Tibial nerve (tissue), 4 donors: ENCODE results near the gene SNX32. TPM values are rescaled to one million over a fixed set of nuclear protein-coding genes. Genes with fewer than 3 reads are reported as not detected.

Source experiments
- DNase-seq, 2 donors: peaks; one replicate each; pipeline ENCODE4 v3.0.0-alpha.2; 2019; ENCODE audit warnings: low spot score in 2 of 2
- H3K27ac ChIP-seq, 4 donors: fragments of 200-600 bp; sonication (generic) in 3 of 4; one replicate each; pipeline ENCODE4 v1.5.1; 2017 to 2019; ENCODE audit warnings: mild to moderate bottlenecking in 1 of 4
- H3K27me3 ChIP-seq, 2 donors: fragments of 200-600 bp; sonication (generic) in 1 of 2; one replicate each; pipeline versions ENCODE4 v1.5.1 to v1.6.0; 2017 to 2019
- H3K36me3 ChIP-seq, 3 donors: fragments of 200-600 bp; sonication (generic); one replicate each; pipeline ENCODE4 v1.5.1; 2018 to 2019
- H3K4me1 ChIP-seq, 4 donors: fragments of 200-600 bp; sonication (generic) in 3 of 4; one replicate each; pipeline ENCODE4 v1.5.1; 2017 to 2019
- H3K4me3 ChIP-seq, 4 donors: fragments of 200-600 bp; sonication (generic) in 3 of 4; one replicate each; pipeline ENCODE4 v1.5.1; 2017 to 2019; ENCODE audit warnings: mild to moderate bottlenecking in 1 of 4, moderate library complexity in 1 of 4
- H3K9me3 ChIP-seq, 4 donors: fragments of 200-600 bp; sonication (generic) in 3 of 4; one replicate each; pipeline ENCODE4 v1.5.1; 2017 to 2019
- CTCF ChIP-seq, 5 experiments: fragments of 200-600 bp in 3 of 5; fragments of 450-650 bp in 2 of 5; sonication (generic) in 3 of 5; IDR thresholded peaks; one replicate each; pipeline ENCODE4 v1.5.1; 2016 to 2019; ENCODE audit warnings: antibody characterized with exemption in 5 of 5, mild to moderate bottlenecking in 3 of 5, moderate library complexity in 2 of 5
- EP300 ChIP-seq, 2 donors: sonication (generic); formaldehyde crosslinking; IDR thresholded peaks; one replicate each; pipeline ENCODE4 v1.6.1; 2017; ENCODE audit warnings: antibody characterized with exemption in 2 of 2, mild to moderate bottlenecking in 1 of 2
- POLR2A ChIP-seq, 2 donors: fragments of 450-650 bp; IDR thresholded peaks; one replicate each; pipeline ENCODE4 v1.6.1; 2017; ENCODE audit warnings: antibody characterized with exemption in 2 of 2, mild to moderate bottlenecking in 2 of 2, moderate library complexity in 2 of 2
- WGBS, 2 donors: methylation state at CpG; one replicate each; pipeline ENCODE4 v1.1.5; 2018; 5-methylcytosine and 5-hydroxymethylcytosine counted together
- total RNA-seq, 4 donors: library from RNA; depleted of rRNA; stranded (reverse); fragments of >200 nt; gene quantifications; one replicate each; pipeline ENCODE4 v1.1.0, GENCODE V29; 2016

SNX32 gene
- total RNA-seq, 4 donors from 2014 or later = 0.78 to 2.5 (median 1.5) TPM; not detected in 1

- Histone ChIP-seq H3K4me3 (no peak overlapping the region), H3K9me3 (no peaks in the 10 kb centered on the region), H3K27me3 (no peaks in the 10 kb centered on the region), H3K27ac (no peak overlapping the region), H3K4me1 (peaks cover 0 to 43% (median 10%) of the 10 kb centered on the region in 4 donors), H3K36me3 (peaks cover 0 to 70% (median 21%) of the 10 kb centered on the region in 3 donors)
- TF ChIP-seq EP300 (IDR thresholded peaks at IDR 0.05) = no peak
- TF ChIP-seq POLR2A (IDR thresholded peaks at IDR 0.05) = no peak
- no peak for TF ChIP-seq CTCF (IDR thresholded peaks at IDR 0.05)
- no peak for DNase-seq
- 84 to 97% methylated on average over 3 of the region's 3 CpGs for WGBS, 2 donors
Measured at GRCh38 chr11:65868907-65869306, 35.1 kb downstream of the SNX32 start.

GRCh38 chr11:65869643-65870306, 36.0 kb downstream of the SNX32 start:
- peaks cover 0 to 61% (median 12%) of the 10 kb centered on the region in 3 donors for H3K36me3 ChIP-seq
- no peak overlapping the region for H3K4me3 ChIP-seq
- no peaks in the 10 kb centered on the region for H3K27me3 ChIP-seq
- peak overlapping the region in 1 of 4 donors; percentile 9 for H3K27ac ChIP-seq
- no peaks in the 10 kb centered on the region for H3K9me3 ChIP-seq
- H3K4me1 ChIP-seq = peaks cover 0 to 46% (median 12%) of the 10 kb centered on the region in 4 donors
- WGBS, 2 donors = 74 to 81% methylated on average over 22 to 24 of the region's 24 CpGs
- TF ChIP-seq CTCF (IDR thresholded peaks at IDR 0.05) (no peak), POLR2A (IDR thresholded peaks at IDR 0.05) (no peak), EP300 (IDR thresholded peaks at IDR 0.05) (no peak)
- DNase-seq = no peak

- Histone ChIP-seq H3K36me3 (peaks cover 0 to 56% (median 9%) of the 10 kb centered on the region in 3 donors), H3K27me3 (no peaks in the 10 kb centered on the region), H3K4me3 (no peak overlapping the region), H3K9me3 (no peaks in the 10 kb centered on the region), H3K27ac (peak overlapping the region in 1 of 4 donors; percentile 95), H3K4me1 (peaks cover 0 to 46% (median 12%) of the 10 kb centered on the region in 4 donors)
- TF ChIP-seq CTCF (IDR thresholded peaks at IDR 0.05) (no peak), EP300 (IDR thresholded peaks at IDR 0.05) (no peak), POLR2A (IDR thresholded peaks at IDR 0.05) (no peak)
- no peak for DNase-seq
- 52 to 70% methylated on average over 5 to 10 of the region's 11 CpGs for WGBS, 2 donors
Measured at GRCh38 chr11:65870307-65870658, 36.5 kb downstream of the SNX32 start.

- 65 to 69% methylated on average over 17 to 20 of the region's 24 CpGs for WGBS, 2 donors
- Histone ChIP-seq H3K27ac (peak overlapping the region in 3 of 4 donors; percentile 88 to 95 (median 95)), H3K36me3 (peaks cover 0 to 49% (median 2%) of the 10 kb centered on the region in 3 donors), H3K27me3 (no peaks in the 10 kb centered on the region), H3K9me3 (no peaks in the 10 kb centered on the region), H3K4me3 (peak overlapping the region in 1 of 4 donors; percentile 69), H3K4me1 (peaks cover 0 to 46% (median 12%) of the 10 kb centered on the region in 4 donors)
- no peak for DNase-seq
- TF ChIP-seq EP300 (IDR thresholded peaks at IDR 0.05) = no peak
- no peak for TF ChIP-seq CTCF (IDR thresholded peaks at IDR 0.05)
- no peak for TF ChIP-seq POLR2A (IDR thresholded peaks at IDR 0.05)
Measured at GRCh38 chr11:65870706-65871681, 37.2 kb downstream of the SNX32 start.
